HG02943 (cell line): ENCODE measurements around the gene XRCC2.

Experiments used
- ATAC-seq: cut with Tn5 transposase; IDR thresholded peaks from one replicate; pipeline ENCODE4 v1.9.1; 2021; ENCODE audit warnings: mild to moderate bottlenecking, low read depth, moderate library complexity; ENCODE audit not compliant: unreplicated experiment

Gene XRCC2

DNA sequence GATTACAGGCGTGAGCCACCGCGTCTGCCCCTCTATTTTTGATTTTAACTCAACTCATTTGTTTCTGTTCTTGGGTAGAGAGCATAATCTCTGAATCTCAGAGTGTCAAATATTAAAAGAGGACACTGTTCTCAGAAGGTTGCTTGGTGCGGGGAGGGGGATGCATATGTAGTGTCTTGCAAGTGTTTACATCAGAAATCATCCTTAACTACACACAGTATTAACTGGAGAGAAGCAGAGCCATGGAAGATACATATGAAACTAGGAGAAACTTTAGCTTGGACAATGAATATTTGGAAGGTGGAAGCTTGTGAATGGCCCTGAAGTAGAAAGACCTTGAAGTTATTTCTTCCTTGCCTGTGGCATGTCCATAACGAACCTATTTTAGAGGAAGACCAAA is 57.5 kb downstream of the XRCC2 start:
- no peak for ATAC-seq

- ATAC-seq = no peak
These were observed 58.9 kb downstream of the XRCC2 start for GRCh38 chr7:152617056-152617455.

GRCh38 chr7:152615031-152615741 is 60.8 kb downstream of the XRCC2 start:
- no peak for ATAC-seq

DNA sequence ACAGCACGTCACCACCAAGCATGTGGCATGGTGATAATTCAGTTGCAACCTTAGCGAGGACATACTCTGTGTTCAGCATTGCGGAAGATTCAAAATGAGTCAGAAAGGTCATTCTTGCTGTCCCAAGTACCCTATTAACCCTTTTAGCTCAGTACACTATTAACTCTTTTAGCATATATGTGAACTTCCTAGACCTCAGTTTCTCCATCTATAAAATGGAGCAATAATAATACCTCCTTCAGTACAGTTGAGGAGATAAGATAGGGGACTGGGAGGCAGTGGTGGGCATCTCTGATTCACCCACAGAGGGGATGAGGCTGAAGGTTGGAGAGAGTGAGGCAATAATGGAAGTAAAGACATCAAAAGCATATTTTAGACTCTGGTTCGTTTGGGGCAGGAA is 67.3 kb downstream of the XRCC2 start:
- no peak for ATAC-seq

DNA sequence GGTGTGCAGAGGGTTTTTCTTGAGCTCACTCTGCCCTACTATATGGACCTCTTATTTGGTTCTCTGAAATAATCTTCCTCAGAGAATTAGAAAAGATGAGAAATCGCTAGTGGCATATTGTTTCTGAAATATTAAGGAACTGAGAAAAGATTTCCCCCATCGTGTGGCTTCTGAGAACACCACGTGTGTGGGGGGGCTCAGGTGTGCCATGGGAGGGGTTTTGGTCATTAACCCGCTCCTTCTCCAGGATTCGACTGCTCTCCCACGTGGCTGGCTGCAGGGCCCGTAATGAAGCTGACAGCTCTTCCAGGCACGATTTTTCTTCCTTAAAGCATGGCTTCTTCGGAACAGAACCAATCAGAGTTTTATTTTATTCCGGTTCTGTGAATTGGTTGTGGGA is 67.7 kb downstream of the XRCC2 start:
- ATAC-seq = no peak

DNA sequence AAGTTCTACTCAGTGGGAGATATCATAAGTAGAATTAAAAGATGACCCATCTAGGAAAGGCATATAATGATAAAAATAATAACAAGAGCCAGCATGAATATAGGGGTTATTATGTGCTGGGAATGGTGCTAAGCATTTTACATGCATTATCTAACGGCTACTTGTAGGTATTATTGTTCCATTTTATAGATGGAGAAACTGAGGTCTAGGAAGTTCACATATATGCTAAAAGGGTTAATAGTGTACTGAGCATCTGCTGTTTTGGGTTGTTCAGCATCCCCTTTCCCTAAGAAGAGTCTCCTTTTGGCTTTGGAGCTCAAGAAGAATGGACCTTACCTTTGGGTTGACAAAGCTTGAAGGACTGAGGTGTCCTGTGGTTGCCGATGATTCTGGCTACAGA is 68.9 kb downstream of the XRCC2 start:
- ATAC-seq = no peak

DNA sequence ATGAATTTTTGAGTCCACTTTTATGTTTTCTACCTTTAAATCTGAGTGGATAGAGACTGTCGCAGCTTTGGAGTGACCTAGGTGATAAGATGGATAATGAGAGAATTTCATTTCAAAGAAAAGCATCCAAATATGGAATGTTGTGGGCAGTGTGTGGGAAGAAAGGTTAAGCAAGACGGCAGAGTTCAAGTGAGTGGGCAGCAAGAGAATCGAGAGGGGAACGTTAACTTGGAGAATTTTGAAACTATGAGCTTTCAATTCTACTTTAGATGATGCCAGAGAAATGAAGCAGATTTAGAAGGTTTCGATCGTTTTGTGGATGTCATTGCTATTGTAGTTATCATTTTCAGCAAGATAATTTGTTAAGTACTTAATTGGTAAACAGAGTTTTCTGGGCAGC is 73.0 kb downstream of the XRCC2 start:
- no peak for ATAC-seq

GRCh38 chr7:152601305-152601798 is 74.6 kb downstream of the XRCC2 start:
- ATAC-seq = no peak

DNA sequence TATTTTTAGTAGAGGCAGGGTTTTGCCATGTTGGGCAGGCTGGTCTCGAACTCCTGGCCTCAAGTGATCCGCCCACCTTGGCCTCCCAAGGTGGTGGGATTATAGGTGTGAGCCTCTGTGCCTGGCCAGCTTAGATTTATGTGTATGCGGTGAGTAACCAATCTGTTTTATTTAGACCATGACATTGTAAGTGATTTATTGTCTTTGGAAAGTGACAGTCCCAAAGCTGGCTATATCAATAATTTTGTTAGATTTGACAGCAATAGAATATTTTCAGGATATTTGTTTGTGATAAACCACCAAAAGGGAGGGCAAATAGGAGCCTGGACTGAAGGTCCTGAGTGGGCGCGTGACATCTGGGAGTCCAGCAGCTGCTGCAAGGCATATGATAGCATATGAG is 75.7 kb downstream of the XRCC2 start:
- ATAC-seq = no peak

- ATAC-seq = no peak
These were observed 78.4 kb downstream of the XRCC2 start for GRCh38 chr7:152597507-152597906.

DNA sequence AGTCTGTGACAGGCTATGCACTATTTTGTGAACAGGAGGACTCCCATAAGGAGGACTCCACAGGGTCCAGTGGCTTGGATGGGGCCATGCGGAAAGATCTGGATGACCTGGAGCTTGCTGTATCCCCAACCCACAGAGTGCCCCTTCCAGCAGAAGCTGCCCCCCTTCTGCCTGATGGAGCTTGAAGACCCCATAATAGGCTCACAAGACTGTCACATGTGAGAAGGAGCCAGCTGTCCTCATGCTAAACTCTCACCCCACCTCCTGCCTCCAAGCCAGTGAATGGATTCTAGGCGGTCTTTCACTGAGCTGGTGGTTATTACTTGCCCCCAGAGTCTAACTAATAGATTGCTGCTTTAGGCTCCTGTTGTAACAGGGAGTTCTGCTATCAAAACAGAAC is 79.1 kb downstream of the XRCC2 start:
- no peak for ATAC-seq
